SK-N-SH (cell line): ENCODE results near the gene SLC2A8.

Experiments used
- ELF1 ChIP-seq: IDR thresholded peaks from 2 replicates; pipeline ENCODE4 v1.4.0; 2012
- EP300 ChIP-seq, 2 experiments: IDR thresholded peaks; 2 replicates each; pipeline versions ENCODE4 v1.4.0 to v1.6.1; 2012; ENCODE audit warnings: borderline replicate concordance in 1 of 2, low read depth in 1 of 2, low read length in 1 of 2
- EZH2phosphoT487 ChIP-seq: fragments of 200-600 bp; sonication (generic); IDR thresholded peaks from 2 replicates; pipeline ENCODE4 v1.6.1; 2017; ENCODE audit warnings: low read depth, mixed run types, mild to moderate bottlenecking, antibody characterized with exemption, moderate library complexity, borderline replicate concordance
- JUND ChIP-seq: IDR thresholded peaks from 2 replicates; pipeline ENCODE4 v1.4.0; 2012
- NRF1 ChIP-seq: IDR thresholded peaks from 2 replicates; pipeline ENCODE4 v1.6.1; 2012; ENCODE audit warnings: low read depth, mild to moderate bottlenecking, low read length
- RXRA ChIP-seq: IDR thresholded peaks from 2 replicates; pipeline ENCODE4 v1.4.0; 2012; ENCODE audit warnings: low read depth, mild to moderate bottlenecking, borderline replicate concordance
- TCF12 ChIP-seq: IDR thresholded peaks from 2 replicates; pipeline ENCODE4 v1.4.0; 2012
- TF ChIP-seq, protein P1 (sequence below): fragments of 200-600 bp; sonication (generic); IDR thresholded peaks from 2 replicates; pipeline ENCODE4 v1.6.1; 2017; ENCODE audit warnings: antibody characterized with exemption, mild to moderate bottlenecking, moderate library complexity

DNA sequence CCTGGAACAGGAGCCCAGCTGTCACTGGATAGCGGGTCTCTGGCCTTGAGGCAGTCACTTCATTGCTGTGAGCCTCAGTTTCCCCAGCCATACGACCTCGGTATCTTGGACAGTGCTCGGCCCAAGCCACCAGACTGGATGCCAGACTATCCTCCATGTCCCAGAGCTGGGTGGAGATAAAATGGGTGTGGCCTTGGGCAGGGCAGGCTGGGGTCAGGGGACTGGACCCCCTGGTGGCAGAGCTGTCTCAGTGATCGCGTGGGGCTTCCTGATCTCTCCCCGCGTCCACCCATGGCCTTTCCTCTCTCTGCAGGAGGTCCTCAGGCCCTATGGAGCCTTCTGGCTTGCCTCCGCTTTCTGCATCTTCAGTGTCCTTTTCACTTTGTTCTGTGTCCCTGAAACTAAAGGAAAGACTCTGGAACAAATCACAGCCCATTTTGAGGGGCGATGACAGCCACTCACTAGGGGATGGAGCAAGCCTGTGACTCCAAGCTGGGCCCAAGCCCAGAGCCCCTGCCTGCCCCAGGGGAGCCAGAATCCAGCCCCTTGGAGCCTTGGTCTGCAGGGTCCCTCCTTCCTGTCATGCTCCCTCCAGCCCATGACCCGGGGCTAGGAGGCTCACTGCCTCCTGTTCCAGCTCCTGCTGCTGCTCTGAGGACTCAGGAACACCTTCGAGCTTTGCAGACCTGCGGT is 10.0 kb downstream of the SLC2A8 start:
- TF ChIP-seq EZH2phosphoT487 (no peak), NRF1 (no peak), TCF12 (no peak), EP300 (IDR thresholded peaks at IDR 0.05; ENCODE audit: borderline replicate concordance in 1 of 2, low read depth in 1 of 2, low read length in 1 of 2) (no peak), RXRA (no peak), JUND (no peak), ELF1 (no peak)
- TF ChIP-seq, protein P1, sequence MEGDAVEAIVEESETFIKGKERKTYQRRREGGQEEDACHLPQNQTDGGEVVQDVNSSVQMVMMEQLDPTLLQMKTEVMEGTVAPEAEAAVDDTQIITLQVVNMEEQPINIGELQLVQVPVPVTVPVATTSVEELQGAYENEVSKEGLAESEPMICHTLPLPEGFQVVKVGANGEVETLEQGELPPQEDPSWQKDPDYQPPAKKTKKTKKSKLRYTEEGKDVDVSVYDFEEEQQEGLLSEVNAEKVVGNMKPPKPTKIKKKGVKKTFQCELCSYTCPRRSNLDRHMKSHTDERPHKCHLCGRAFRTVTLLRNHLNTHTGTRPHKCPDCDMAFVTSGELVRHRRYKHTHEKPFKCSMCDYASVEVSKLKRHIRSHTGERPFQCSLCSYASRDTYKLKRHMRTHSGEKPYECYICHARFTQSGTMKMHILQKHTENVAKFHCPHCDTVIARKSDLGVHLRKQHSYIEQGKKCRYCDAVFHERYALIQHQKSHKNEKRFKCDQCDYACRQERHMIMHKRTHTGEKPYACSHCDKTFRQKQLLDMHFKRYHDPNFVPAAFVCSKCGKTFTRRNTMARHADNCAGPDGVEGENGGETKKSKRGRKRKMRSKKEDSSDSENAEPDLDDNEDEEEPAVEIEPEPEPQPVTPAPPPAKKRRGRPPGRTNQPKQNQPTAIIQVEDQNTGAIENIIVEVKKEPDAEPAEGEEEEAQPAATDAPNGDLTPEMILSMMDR, result no peak
